HepG2 (cell line): Measurements from ENCODE around the gene HPCAL1. TPM values are rescaled to one million over a fixed set of nuclear protein-coding genes. Genes with fewer than 3 reads are reported as not detected.

ENCODE experiments used
- AHR ChIP-seq: IDR thresholded peaks from 2 replicates; pipeline ENCODE4 v1.6.1; 2018; ENCODE audit warnings: missing genetic modification reagents, missing compliant biosample characterization
- CEBPG ChIP-seq: IDR thresholded peaks from 2 replicates; pipeline ENCODE4 v1.6.1; 2016
- CHCHD3 ChIP-seq: sonication (generic); formaldehyde crosslinking; IDR thresholded peaks from 2 replicates; pipeline ENCODE4 v1.8.0; 2022; ENCODE audit warnings: mild to moderate bottlenecking, missing genetic modification reagents, moderate library complexity
- GMEB2 ChIP-seq: IDR thresholded peaks from 2 replicates; pipeline ENCODE4 v1.6.1; 2016; ENCODE audit warnings: missing biosample characterization, missing genetic modification reagents, low read depth
- GPN1 ChIP-seq: sonication (generic); formaldehyde crosslinking; IDR thresholded peaks from 2 replicates; pipeline ENCODE4 v1.5.1; 2020; ENCODE audit warnings: missing genetic modification reagents, borderline replicate concordance
- IRF9 ChIP-seq: sonication (generic); formaldehyde crosslinking; IDR thresholded peaks from 2 replicates; pipeline ENCODE4 v1.8.0; 2022; ENCODE audit warnings: missing genetic modification reagents, mild to moderate bottlenecking, borderline replicate concordance
- KMT2B ChIP-seq: IDR thresholded peaks from 2 replicates; pipeline ENCODE4 v1.6.1; 2016; ENCODE audit warnings: missing genetic modification reagents, missing compliant biosample characterization
- NR0B2 ChIP-seq: sonication (generic); formaldehyde crosslinking; IDR thresholded peaks from 2 replicates; pipeline ENCODE4 v1.4.0; 2020; ENCODE audit warnings: mild to moderate bottlenecking, missing genetic modification reagents
- SMAD1 ChIP-seq: sonication (generic); formaldehyde crosslinking; IDR thresholded peaks from 2 replicates; pipeline ENCODE4 v1.4.0; 2020; ENCODE audit warnings: missing genetic modification reagents, low read depth, mild to moderate bottlenecking, borderline replicate concordance
- SNRNP70 ChIP-seq: fragments of 200-400 bp; formaldehyde crosslinking; IDR thresholded peaks from 2 replicates; pipeline ENCODE4 v1.6.1; 2017; ENCODE audit warnings: mild to moderate bottlenecking, low read depth, low read length, moderate library complexity
- XRCC5 ChIP-seq: fragments of 200-400 bp; formaldehyde crosslinking; optimal IDR thresholded peaks from 2 replicates; pipeline ENCODE3; 2017; ENCODE audit warnings: mild to moderate bottlenecking, low read length
- ZNF660 ChIP-seq: sonication (generic); formaldehyde crosslinking; IDR thresholded peaks from 2 replicates; pipeline ENCODE4 v1.5.1; 2020; ENCODE audit warnings: mild to moderate bottlenecking, low read depth, missing genetic modification reagents, borderline replicate concordance
- polyA plus RNA-seq, 8 experiments: library from polyadenylated mRNA; depleted of rRNA in 3 of 8; stranded (reverse) in 7 of 8; unstranded in 1 of 8; fragments of >200 nt; fragmentation: Illumina TruSeq in 4 of 8; extraction: Trizol in 4 of 8; gene quantifications; 2 replicates each; pipeline versions ENCODE4 v1.2.1 to v1.2.3, GENCODE V29; 2011 to 2016; ENCODE audit warnings: low read depth in 4 of 8, missing spikeins in 1 of 8, mixed read lengths in 1 of 8; ENCODE audit not compliant: insufficient read depth in 1 of 8
- total RNA-seq, 5 experiments: library from RNA; depleted of rRNA; stranded (reverse); fragments of >200 nt; fragmentation: Illumina TruSeq; extraction: Trizol; gene quantifications; 2 replicates each; pipeline ENCODE4 v1.2.3, GENCODE V29; 2016; ENCODE audit warnings: low read depth in 1 of 5
- TF ChIP-seq, protein P1 (sequence below), 2 experiments: sonication (generic) in 1 of 2; formaldehyde crosslinking in 1 of 2; IDR thresholded peaks; 2 replicates each; pipeline versions ENCODE4 v1.6.1 to v1.9.0; 2014 to 2022; ENCODE audit warnings: antibody characterized with exemption in 1 of 2, borderline replicate concordance in 1 of 2, inconsistent platforms in 1 of 2, low read depth in 1 of 2, missing genetic modification reagents in 1 of 2
- TF ChIP-seq, protein P2 (sequence below): fragments of 450-650 bp; IDR thresholded peaks from 2 replicates; pipeline ENCODE4 v1.6.1; 2017; ENCODE audit warnings: mild to moderate bottlenecking

HPCAL1 gene
- total and polyA plus RNA-seq, 2 of the 13 experiments (the other 11 are each of a cell fraction or from before 2014, with no cell fraction given) = 29.5 to 29.9 TPM

GRCh38 chr2:10325278-10326145, 22.8 kb downstream of the HPCAL1 start (continued):
- TF ChIP-seq, protein P1, sequence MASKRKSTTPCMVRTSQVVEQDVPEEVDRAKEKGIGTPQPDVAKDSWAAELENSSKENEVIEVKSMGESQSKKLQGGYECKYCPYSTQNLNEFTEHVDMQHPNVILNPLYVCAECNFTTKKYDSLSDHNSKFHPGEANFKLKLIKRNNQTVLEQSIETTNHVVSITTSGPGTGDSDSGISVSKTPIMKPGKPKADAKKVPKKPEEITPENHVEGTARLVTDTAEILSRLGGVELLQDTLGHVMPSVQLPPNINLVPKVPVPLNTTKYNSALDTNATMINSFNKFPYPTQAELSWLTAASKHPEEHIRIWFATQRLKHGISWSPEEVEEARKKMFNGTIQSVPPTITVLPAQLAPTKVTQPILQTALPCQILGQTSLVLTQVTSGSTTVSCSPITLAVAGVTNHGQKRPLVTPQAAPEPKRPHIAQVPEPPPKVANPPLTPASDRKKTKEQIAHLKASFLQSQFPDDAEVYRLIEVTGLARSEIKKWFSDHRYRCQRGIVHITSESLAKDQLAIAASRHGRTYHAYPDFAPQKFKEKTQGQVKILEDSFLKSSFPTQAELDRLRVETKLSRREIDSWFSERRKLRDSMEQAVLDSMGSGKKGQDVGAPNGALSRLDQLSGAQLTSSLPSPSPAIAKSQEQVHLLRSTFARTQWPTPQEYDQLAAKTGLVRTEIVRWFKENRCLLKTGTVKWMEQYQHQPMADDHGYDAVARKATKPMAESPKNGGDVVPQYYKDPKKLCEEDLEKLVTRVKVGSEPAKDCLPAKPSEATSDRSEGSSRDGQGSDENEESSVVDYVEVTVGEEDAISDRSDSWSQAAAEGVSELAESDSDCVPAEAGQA (IDR thresholded peaks at IDR 0.05; ENCODE audit: low read depth) = no peak
- TF ChIP-seq, protein P1 (CRISPR knock-in tag; IDR thresholded peaks at IDR 0.05; ENCODE audit: borderline replicate concordance) = no peak
- no peak for TF ChIP-seq SNRNP70
- TF ChIP-seq, protein P2, sequence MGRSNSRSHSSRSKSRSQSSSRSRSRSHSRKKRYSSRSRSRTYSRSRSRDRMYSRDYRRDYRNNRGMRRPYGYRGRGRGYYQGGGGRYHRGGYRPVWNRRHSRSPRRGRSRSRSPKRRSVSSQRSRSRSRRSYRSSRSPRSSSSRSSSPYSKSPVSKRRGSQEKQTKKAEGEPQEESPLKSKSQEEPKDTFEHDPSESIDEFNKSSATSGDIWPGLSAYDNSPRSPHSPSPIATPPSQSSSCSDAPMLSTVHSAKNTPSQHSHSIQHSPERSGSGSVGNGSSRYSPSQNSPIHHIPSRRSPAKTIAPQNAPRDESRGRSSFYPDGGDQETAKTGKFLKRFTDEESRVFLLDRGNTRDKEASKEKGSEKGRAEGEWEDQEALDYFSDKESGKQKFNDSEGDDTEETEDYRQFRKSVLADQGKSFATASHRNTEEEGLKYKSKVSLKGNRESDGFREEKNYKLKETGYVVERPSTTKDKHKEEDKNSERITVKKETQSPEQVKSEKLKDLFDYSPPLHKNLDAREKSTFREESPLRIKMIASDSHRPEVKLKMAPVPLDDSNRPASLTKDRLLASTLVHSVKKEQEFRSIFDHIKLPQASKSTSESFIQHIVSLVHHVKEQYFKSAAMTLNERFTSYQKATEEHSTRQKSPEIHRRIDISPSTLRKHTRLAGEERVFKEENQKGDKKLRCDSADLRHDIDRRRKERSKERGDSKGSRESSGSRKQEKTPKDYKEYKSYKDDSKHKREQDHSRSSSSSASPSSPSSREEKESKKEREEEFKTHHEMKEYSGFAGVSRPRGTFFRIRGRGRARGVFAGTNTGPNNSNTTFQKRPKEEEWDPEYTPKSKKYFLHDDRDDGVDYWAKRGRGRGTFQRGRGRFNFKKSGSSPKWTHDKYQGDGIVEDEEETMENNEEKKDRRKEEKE = no peak
- no peak for TF ChIP-seq NR0B2
- no peak for TF ChIP-seq AHR (CRISPR knock-in tag)
- no peak for TF ChIP-seq SMAD1
- TF ChIP-seq CHCHD3 (CRISPR knock-in tag) = no peak
- TF ChIP-seq ZNF660 (CRISPR knock-in tag) = no peak
- no peak for TF ChIP-seq IRF9 (CRISPR knock-in tag)
- no peak for TF ChIP-seq KMT2B (CRISPR knock-in tag)
- TF ChIP-seq CEBPG (CRISPR knock-in tag) = peak; percentile 74
- TF ChIP-seq GMEB2 (CRISPR knock-in tag) = 0 out of 2 replicates have a peak, but pooled peaks have one; percentile 38
- TF ChIP-seq XRCC5 = peak; percentile 45
- no peak for TF ChIP-seq GPN1 (CRISPR knock-in tag)
